GM23338 (cell line): ENCODE measurements around the gene DNAJC27.

Experiments
- CREB1 ChIP-seq: fragments of 250-450 bp; sonication (Bioruptor Pico); IDR thresholded peaks from 2 replicates; pipeline ENCODE4 v1.5.0; 2020; ENCODE audit warnings: low read depth, mild to moderate bottlenecking, moderate library complexity
- CTCF ChIP-seq, 2 experiments: fragments of 200-600 bp in 1 of 2; sonication (generic) in 1 of 2; conservative IDR thresholded peaks; 2 replicates each; pipeline versions ENCODE4 v1.5.1 to v1.6.1; 2016 to 2017; ENCODE audit warnings: antibody characterized with exemption in 2 of 2, low read depth in 2 of 2, mild to moderate bottlenecking in 2 of 2, moderate library complexity in 1 of 2
- REST ChIP-seq: IDR thresholded peaks from one replicate; pipeline ENCODE4 v1.6.1; 2018; ENCODE audit warnings: antibody characterized with exemption; ENCODE audit not compliant: unreplicated experiment

- TF ChIP-seq CTCF (conservative IDR thresholded peaks at IDR 0.05; ENCODE audit: low read depth in 2 of 2) (no peak), CREB1 (CRISPR knock-in tag) (no peak), REST (no peak)
Observed at GRCh38 chr2:24917086-24917485, 54.7 kb downstream of the DNAJC27 start.
